Stimulated activated CD4-positive, alpha-beta T cell treated with anti-CD3 and anti-CD28 coated beads, Interleukin-2, amount 100 ng/mL, for 24 hours (primary cell): Measurements from ENCODE around the gene ZNF197.
"Not testable (repeated sequence)": the region's sequence is repeated elsewhere in the genome, so short reads cannot be mapped to it uniquely, and the experiment has no call there.

ENCODE experiments used
- DNase-seq, 2 donors: peaks; one replicate each; pipeline ENCODE4 v3.0.0-alpha.2; 2020

The ZNF197 gene

GRCh38 chr3:44624749-44625480 lies at the start of gene ZNF197:
TSS of gene ZNF197 (plus strand) at chr3:44625036. CDS start at chr3:44629155, 4,119 bp downstream.
- DNase-seq = peak; percentile 66 to 76

- DNase-seq = no peak
Observed at GRCh38 chr3:44576613-44577012, 48.2 kb upstream of the ZNF197 start.

- not testable (repeated sequence) for DNase-seq
Observed at GRCh38 chr3:44577354-44577952, 47.4 kb upstream of the ZNF197 start.

GRCh38 chr3:44578316-44578715 lies 46.5 kb upstream of the ZNF197 start:
- DNase-seq = not testable (repeated sequence)

GRCh38 chr3:44578924-44579515 lies 45.8 kb upstream of the ZNF197 start:
- not testable (repeated sequence) for DNase-seq

- not testable (repeated sequence) for DNase-seq
Observed at GRCh38 chr3:44579749-44580148, 45.1 kb upstream of the ZNF197 start.

- DNase-seq = not testable (repeated sequence)
Observed at GRCh38 chr3:44580971-44581370, 43.9 kb upstream of the ZNF197 start.

- DNase-seq = peak in 1 of 2 donors; percentile 6
Observed at GRCh38 chr3:44584646-44585501, 40.0 kb upstream of the ZNF197 start, which contains the start of gene ZNF660. TSS of gene ZNF660 (plus strand) at chr3:44584964. CDS start at chr3:44594194, 9,230 bp downstream.

GRCh38 chr3:44596621-44597020 lies 28.2 kb upstream of the ZNF197 start:
- DNase-seq = no peak

GRCh38 chr3:44601749-44602148 lies 23.1 kb upstream of the ZNF197 start:
- no peak for DNase-seq

- DNase-seq = no peak
Observed at GRCh38 chr3:44612678-44613077, 12.2 kb upstream of the ZNF197 start.

- DNase-seq = no peak
Observed at GRCh38 chr3:44628716-44629115, 3.9 kb downstream of the ZNF197 start.

GRCh38 chr3:44632193-44632592 lies 7.4 kb downstream of the ZNF197 start:
- no peak for DNase-seq

- DNase-seq = no peak
Observed at GRCh38 chr3:44642337-44642736, 17.5 kb downstream of the ZNF197 start.

GRCh38 chr3:44643024-44643423 lies 18.2 kb downstream of the ZNF197 start:
- DNase-seq = no peak

- no peak for DNase-seq
Observed at GRCh38 chr3:44647771-44648170, 22.9 kb downstream of the ZNF197 start.

GRCh38 chr3:44648564-44649229 lies 23.9 kb downstream of the ZNF197 start, which contains the start of gene ZNF35:
TSS of gene ZNF35 (plus strand) at chr3:44648732. CDS start at chr3:44651068, 2,336 bp downstream.
- DNase-seq = peak; percentile 25 to 63

GRCh38 chr3:44649709-44650108 lies 24.9 kb downstream of the ZNF197 start:
- no peak for DNase-seq

GRCh38 chr3:44654039-44654438 lies 29.2 kb downstream of the ZNF197 start:
- DNase-seq = no peak

GRCh38 chr3:44659015-44659414 lies 34.2 kb downstream of the ZNF197 start:
- no peak for DNase-seq

- DNase-seq = no peak
Observed at GRCh38 chr3:44659434-44659833, 34.6 kb downstream of the ZNF197 start.

- DNase-seq = no peak
Observed at GRCh38 chr3:44661189-44661588, 36.4 kb downstream of the ZNF197 start.
